ENCODE results near the gene CNN3.

GRCh38 chr1:94884507-94884906, 42.4 kb downstream of the CNN3 start:
- no peak for TF ChIP-seq POLR2AphosphoS5 (IDR thresholded peaks at IDR 0.05)
- no peak for TF ChIP-seq CTCF (IDR thresholded peaks at IDR 0.05)
- no peak for TF ChIP-seq POLR2A (IDR thresholded peaks at IDR 0.05)
- no peak for TF ChIP-seq EP300 (IDR thresholded peaks at IDR 0.05; ENCODE audit: low read depth)

All from transverse colon (tissue), 4 donors.